Osteoblast (primary cell): ENCODE results near the gene SERPINB6. TPM values are rescaled to one million over a fixed set of nuclear protein-coding genes. Genes with fewer than 3 reads are reported as not detected.
"Not testable (repeated sequence)": the region's sequence is repeated elsewhere in the genome, so short reads cannot be mapped to it uniquely, and the experiment has no call there.

Source experiments
- DNase-seq: peaks from one replicate; pipeline ENCODE4 v3.0.0; 2011; ENCODE audit warnings: low spot score, mixed read lengths; ENCODE audit not compliant: insufficient read length; ENCODE audit errors: missing footprints
- H2AFZ ChIP-seq: 2 replicates; pipeline ENCODE4 v1.6.0; 2011; ENCODE audit warnings: mild to moderate bottlenecking, low read length
- H3K27ac ChIP-seq: 2 replicates; pipeline ENCODE4 v1.5.1; 2011; ENCODE audit warnings: mild to moderate bottlenecking, low read depth, low read length, moderate library complexity
- H3K27me3 ChIP-seq: 2 replicates; pipeline ENCODE4 v1.6.0; 2012; ENCODE audit warnings: mild to moderate bottlenecking, control low read depth, inconsistent platforms, low read length, moderate library complexity; ENCODE audit not compliant: insufficient read depth
- H3K36me3 ChIP-seq: 2 replicates; pipeline ENCODE4 v1.5.1; 2011; ENCODE audit warnings: mild to moderate bottlenecking, low read length, control low read depth, moderate library complexity; ENCODE audit not compliant: insufficient read depth
- H3K4me1 ChIP-seq: 2 replicates; pipeline ENCODE4 v1.5.1; 2011; ENCODE audit warnings: mild to moderate bottlenecking, low read length, control low read depth, moderate library complexity; ENCODE audit not compliant: insufficient read depth
- H3K4me2 ChIP-seq: 2 replicates; pipeline ENCODE4 v1.6.0; 2011; ENCODE audit warnings: mild to moderate bottlenecking, low read length; ENCODE audit not compliant: insufficient read depth
- H3K4me3 ChIP-seq: fragments of 200-600 bp; sonication (generic); 3 replicates; pipeline ENCODE4 v1.5.1; 2012; ENCODE audit warnings: mild to moderate bottlenecking, low read length, inconsistent platforms; ENCODE audit not compliant: insufficient read depth
- H3K79me2 ChIP-seq: 2 replicates; pipeline ENCODE4 v1.6.0; 2012; ENCODE audit warnings: mild to moderate bottlenecking, low read length, control low read depth, inconsistent platforms; ENCODE audit not compliant: insufficient read depth
- H3K9me3 ChIP-seq: 2 replicates; pipeline ENCODE4 v1.5.1; 2011; ENCODE audit warnings: low read depth, low read length, control low read depth
- H4K20me1 ChIP-seq: 2 replicates; pipeline ENCODE4 v1.6.0; 2012; ENCODE audit warnings: mild to moderate bottlenecking, low read length, control low read depth; ENCODE audit not compliant: insufficient read depth
- CTCF ChIP-seq: IDR thresholded peaks from 2 replicates; pipeline ENCODE4 v1.5.1; 2011; ENCODE audit warnings: mild to moderate bottlenecking, low read depth, low read length, moderate library complexity; ENCODE audit errors: extremely low read depth
- total RNA-seq: library from RNA; depleted of rRNA; stranded (reverse); fragments of >200 nt; gene quantifications from 2 replicates; pipeline ENCODE4 v1.2.3, GENCODE V29; 2012

SERPINB6 gene
- total RNA-seq, 1 donor = 83.2 TPM

GRCh38 chr6:3013486-3013885 is 42.1 kb upstream of the SERPINB6 start:
- H3K4me3 ChIP-seq = no peak overlapping the region
- no peak overlapping the region for H2AFZ ChIP-seq
- no peak overlapping the region for H3K27ac ChIP-seq
- TF ChIP-seq CTCF = no peak
- no peaks in the 10 kb centered on the region for H3K79me2 ChIP-seq
- H3K27me3 ChIP-seq = no peaks in the 10 kb centered on the region
- peaks cover 21% of the 10 kb centered on the region for H3K36me3 ChIP-seq
- H4K20me1 ChIP-seq = no peaks in the 10 kb centered on the region
- DNase-seq = peak; percentile 22
- H3K4me1 ChIP-seq = no peaks in the 10 kb centered on the region
- H3K4me2 ChIP-seq = no peak overlapping the region
- peaks cover 5% of the 10 kb centered on the region for H3K9me3 ChIP-seq

- Histone ChIP-seq H3K9me3 (peaks cover 5% of the 10 kb centered on the region), H3K27ac (no peak overlapping the region), H3K4me3 (no peak overlapping the region), H3K79me2 (no peaks in the 10 kb centered on the region), H3K4me2 (no peak overlapping the region), H4K20me1 (no peaks in the 10 kb centered on the region), H2AFZ (no peak overlapping the region), H3K27me3 (no peaks in the 10 kb centered on the region), H3K4me1 (no peaks in the 10 kb centered on the region), H3K36me3 (peaks cover 29% of the 10 kb centered on the region)
- no peak for DNase-seq
- no peak for TF ChIP-seq CTCF
Measured at GRCh38 chr6:3011592-3011991, 40.2 kb upstream of the SERPINB6 start.

DNA sequence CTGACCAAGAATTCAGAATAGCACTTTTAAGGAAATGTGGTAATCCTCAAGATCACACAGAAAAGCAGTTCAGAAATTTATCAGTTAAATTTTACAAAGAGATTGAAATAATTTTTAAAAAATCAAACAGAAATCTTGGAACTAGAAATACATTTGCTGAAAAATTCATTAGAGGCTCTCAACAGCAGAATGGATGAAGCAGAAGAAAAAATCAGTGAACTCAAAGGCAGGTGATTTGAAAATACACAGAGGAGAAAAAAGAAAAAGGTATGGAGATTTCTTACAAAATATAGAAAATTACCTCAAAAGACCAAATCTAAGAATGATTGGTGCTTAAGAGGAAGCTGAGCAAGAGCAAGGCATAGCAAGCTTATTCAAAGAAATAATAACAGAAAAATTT is 39.8 kb upstream of the SERPINB6 start:
- H3K4me2 ChIP-seq = no peak overlapping the region
- H3K4me3 ChIP-seq = no peak overlapping the region
- no peaks in the 10 kb centered on the region for H4K20me1 ChIP-seq
- no peak for DNase-seq
- no peaks in the 10 kb centered on the region for H3K27me3 ChIP-seq
- no peak overlapping the region for H3K27ac ChIP-seq
- no peak overlapping the region for H2AFZ ChIP-seq
- peaks cover 34% of the 10 kb centered on the region for H3K36me3 ChIP-seq
- no peaks in the 10 kb centered on the region for H3K4me1 ChIP-seq
- no peaks in the 10 kb centered on the region for H3K79me2 ChIP-seq
- peaks cover 5% of the 10 kb centered on the region for H3K9me3 ChIP-seq
- no peak for TF ChIP-seq CTCF

GRCh38 chr6:3009930-3010329 is 38.6 kb upstream of the SERPINB6 start:
- Histone ChIP-seq H2AFZ (no peak overlapping the region), H3K79me2 (no peaks in the 10 kb centered on the region), H3K9me3 (peaks cover 5% of the 10 kb centered on the region), H3K4me2 (no peak overlapping the region), H3K36me3 (peaks cover 38% of the 10 kb centered on the region), H3K4me3 (no peak overlapping the region), H3K27me3 (no peaks in the 10 kb centered on the region), H3K4me1 (no peaks in the 10 kb centered on the region), H4K20me1 (no peaks in the 10 kb centered on the region), H3K27ac (no peak overlapping the region)
- DNase-seq = peak; percentile 45
- no peak for TF ChIP-seq CTCF

DNA sequence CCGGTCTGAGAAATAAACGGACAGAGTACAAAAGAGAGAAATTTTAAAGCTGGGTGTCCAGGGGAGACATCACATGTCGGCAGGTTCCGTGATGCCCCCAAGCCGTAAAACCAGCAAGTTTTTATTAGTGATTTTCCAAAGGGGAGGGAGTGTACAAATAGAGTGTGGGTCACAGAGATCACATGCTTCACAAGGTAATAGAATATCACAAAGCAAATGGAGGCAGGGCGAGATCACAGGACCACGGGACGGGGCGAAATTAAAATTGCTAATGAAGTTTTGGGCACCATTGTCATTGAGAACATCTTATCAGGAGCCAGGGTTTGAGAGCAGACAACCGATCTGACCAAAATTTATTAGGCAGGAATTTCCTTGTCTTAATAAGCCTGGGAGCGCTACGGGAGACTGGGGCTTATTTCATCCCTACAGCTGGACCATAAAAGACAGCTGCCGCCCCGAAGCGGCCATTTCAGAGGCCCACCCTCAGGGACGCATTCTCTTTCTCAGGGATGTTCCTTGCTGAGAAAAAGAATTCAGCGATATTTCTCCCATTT is 37.4 kb upstream of the SERPINB6 start:
- peaks cover 38% of the 10 kb centered on the region for H3K36me3 ChIP-seq
- H3K27ac ChIP-seq, H3K79me2 ChIP-seq, DNase-seq, H3K4me1 ChIP-seq, H3K4me3 ChIP-seq, H3K4me2 ChIP-seq, H3K27me3 ChIP-seq, H4K20me1 ChIP-seq, H2AFZ ChIP-seq, H3K9me3 ChIP-seq: not testable (repeated sequence)
